KMS-11 (cell line): ENCODE measurements around the gene METTL24.

Experiments used
- H2AFZ ChIP-seq: fragments of 200-600 bp; sonication (generic); 2 replicates; pipeline ENCODE4 v1.6.1; 2016; ENCODE audit warnings: antibody characterized with exemption, mixed run types, low read depth
- H3K27ac ChIP-seq: fragments of 200-600 bp; sonication (generic); 2 replicates; pipeline ENCODE4 v1.6.1; 2016; ENCODE audit warnings: mild to moderate bottlenecking, mixed run types
- H3K27me3 ChIP-seq: fragments of 200-600 bp; sonication (generic); 2 replicates; pipeline ENCODE4 v1.6.1; 2017; ENCODE audit warnings: mild to moderate bottlenecking, low read depth, mixed run types, moderate library complexity; ENCODE audit not compliant: insufficient read depth
- H3K36me3 ChIP-seq: fragments of 200-600 bp; sonication (generic); 2 replicates; pipeline ENCODE4 v1.6.1; 2017; ENCODE audit warnings: mild to moderate bottlenecking, mixed run types; ENCODE audit not compliant: insufficient read depth
- H3K4me1 ChIP-seq: fragments of 200-600 bp; sonication (generic); 2 replicates; pipeline ENCODE4 v1.6.1; 2016; ENCODE audit warnings: mild to moderate bottlenecking, low read depth, mixed run types; ENCODE audit not compliant: poor library complexity, severe bottlenecking
- H3K4me2 ChIP-seq: fragments of 200-600 bp; sonication (generic); 2 replicates; pipeline ENCODE4 v1.7.0; 2016; ENCODE audit warnings: mild to moderate bottlenecking, mixed run types
- H3K4me3 ChIP-seq: fragments of 200-600 bp; sonication (generic); IDR thresholded peaks from 2 replicates; pipeline ENCODE4 v1.6.1; 2017; ENCODE audit warnings: low read depth, low read length, mixed read lengths; ENCODE audit not compliant: insufficient read depth
- H3K79me2 ChIP-seq: fragments of 200-600 bp; sonication (generic); 2 replicates; pipeline ENCODE4 v1.6.1; 2016; ENCODE audit warnings: low read depth, mixed run types; ENCODE audit not compliant: insufficient read depth
- H3K9ac ChIP-seq: fragments of 200-600 bp; sonication (generic); 2 replicates; pipeline ENCODE4 v1.6.1; 2016; ENCODE audit warnings: mild to moderate bottlenecking, mixed run types
- H4K20me1 ChIP-seq: fragments of 200-600 bp; sonication (generic); 2 replicates; pipeline ENCODE4 v1.6.1; 2016; ENCODE audit warnings: mild to moderate bottlenecking, mixed run types; ENCODE audit not compliant: insufficient read depth
- CTCF ChIP-seq: fragments of 200-600 bp; sonication (generic); conservative IDR thresholded peaks from 2 replicates; pipeline ENCODE4 v1.6.1; 2017; ENCODE audit warnings: low read depth, mild to moderate bottlenecking, antibody characterized with exemption, low read length, moderate library complexity, mixed read lengths

METTL24 gene

GRCh38 chr6:110392727-110393126 is 34.6 kb upstream of the METTL24 start:
- H3K4me1 ChIP-seq: peaks cover 13% of the 10 kb centered on the region
- no peaks in the 10 kb centered on the region for H3K36me3 ChIP-seq
- no peaks in the 10 kb centered on the region for H3K79me2 ChIP-seq
- H3K4me2 ChIP-seq: no peak overlapping the region
- H3K9ac ChIP-seq: no peak overlapping the region
- no peaks in the 10 kb centered on the region for H4K20me1 ChIP-seq
- no peaks in the 10 kb centered on the region for H3K27me3 ChIP-seq
- H3K4me3 ChIP-seq: no peak overlapping the region
- no peak overlapping the region for H3K27ac ChIP-seq
- no peak overlapping the region for H2AFZ ChIP-seq
- no peak for TF ChIP-seq CTCF

- Histone ChIP-seq H3K4me2 (no peak overlapping the region), H3K9ac (no peak overlapping the region), H3K79me2 (no peaks in the 10 kb centered on the region), H3K4me1 (peaks cover 13% of the 10 kb centered on the region), H2AFZ (no peak overlapping the region), H3K4me3 (no peak overlapping the region), H3K27me3 (no peaks in the 10 kb centered on the region), H4K20me1 (no peaks in the 10 kb centered on the region), H3K36me3 (no peaks in the 10 kb centered on the region), H3K27ac (no peak overlapping the region)
- TF ChIP-seq CTCF: no peak
Observed at GRCh38 chr6:110390404-110390803, 32.3 kb upstream of the METTL24 start.

GRCh38 chr6:110389689-110390382 is 31.7 kb upstream of the METTL24 start:
- H3K4me1 ChIP-seq: peaks cover 13% of the 10 kb centered on the region
- H3K27me3 ChIP-seq: no peaks in the 10 kb centered on the region
- no peak overlapping the region for H3K9ac ChIP-seq
- no peak overlapping the region for H2AFZ ChIP-seq
- H3K27ac ChIP-seq: no peak overlapping the region
- no peaks in the 10 kb centered on the region for H3K79me2 ChIP-seq
- H3K36me3 ChIP-seq: no peaks in the 10 kb centered on the region
- TF ChIP-seq CTCF: no peak
- no peaks in the 10 kb centered on the region for H4K20me1 ChIP-seq
- no peak overlapping the region for H3K4me2 ChIP-seq
- no peak overlapping the region for H3K4me3 ChIP-seq

- Histone ChIP-seq H2AFZ (no peak overlapping the region), H3K9ac (no peak overlapping the region)
Observed at GRCh38 chr6:110387986-110388385, 29.8 kb upstream of the METTL24 start.

More at GRCh38 chr6:110387986-110388385, 29.8 kb upstream of the METTL24 start:
- H3K4me2 ChIP-seq: no peak overlapping the region
- H4K20me1 ChIP-seq: no peaks in the 10 kb centered on the region
- H3K4me3 ChIP-seq: no peak overlapping the region
- TF ChIP-seq CTCF: no peak
- peaks cover 13% of the 10 kb centered on the region for H3K4me1 ChIP-seq
- no peak overlapping the region for H3K27ac ChIP-seq
- H3K36me3 ChIP-seq: no peaks in the 10 kb centered on the region
- H3K27me3 ChIP-seq: no peaks in the 10 kb centered on the region
- no peaks in the 10 kb centered on the region for H3K79me2 ChIP-seq
